Tibial artery (tissue), 4 donors: ENCODE data around the gene IFT81.

Experiments
- DNase-seq, 2 donors: peaks; one replicate each; pipeline ENCODE4 v3.0.0-alpha.2; 2019
- H3K27ac ChIP-seq, 2 donors: fragments of 200-600 bp; sonication (generic) in 1 of 2; 1 replicate in 1 of 2; 2 replicates in 1 of 2; pipeline ENCODE4 v1.5.1; 2018 to 2019; ENCODE audit warnings: mild to moderate bottlenecking in 1 of 2
- H3K27me3 ChIP-seq, 2 donors: fragments of 200-600 bp; sonication (generic) in 1 of 2; one replicate each; pipeline versions ENCODE4 v1.5.1 to v1.6.0; 2016 to 2019
- H3K36me3 ChIP-seq, 3 donors: fragments of 200-600 bp; sonication (generic) in 2 of 3; one replicate each; pipeline ENCODE4 v1.5.1; 2016 to 2019; ENCODE audit warnings: mild to moderate bottlenecking in 2 of 3
- H3K4me1 ChIP-seq, 4 donors: fragments of 200-600 bp; sonication (generic) in 2 of 4; 1 replicate in 3 of 4; 2 replicates in 1 of 4; pipeline ENCODE4 v1.5.1; 2016 to 2019
- H3K4me3 ChIP-seq, 2 donors: fragments of 200-600 bp; sonication (generic) in 1 of 2; 1 replicate in 1 of 2; 2 replicates in 1 of 2; pipeline ENCODE4 v1.5.1; 2018 to 2019; ENCODE audit warnings: mild to moderate bottlenecking in 2 of 2
- H3K9me3 ChIP-seq, 3 donors: fragments of 200-600 bp; sonication (generic) in 1 of 3; one replicate each; pipeline ENCODE4 v1.5.1; 2016 to 2019
- CTCF ChIP-seq, 2 experiments: fragments of 200-600 bp in 1 of 2; fragments of 450-650 bp in 1 of 2; IDR thresholded peaks; one replicate each; pipeline ENCODE4 v1.5.1; 2017 to 2019; ENCODE audit warnings: antibody characterized with exemption in 2 of 2, mild to moderate bottlenecking in 1 of 2, moderate library complexity in 1 of 2
- intact Hi-C: fragments of 100-400 bp; cut with DNase I; formaldehyde crosslinking; loops from one replicate; pipeline ENCODE4 v1.15.0; 2023; ENCODE audit warnings: low total_unique reads

The IFT81 gene

GRCh38 chr12:110185626-110186025, 61.5 kb downstream of the IFT81 start:
- intact Hi-C loops: no loop called here
- Histone ChIP-seq H3K4me1 (peaks cover 0 to 37% (median 15%) of the 10 kb centered on the region in 4 donors), H3K4me3 (no peak overlapping the region), H3K36me3 (peaks cover 5 to 28% (median 7%) of the 10 kb centered on the region in 3 donors), H3K9me3 (no peaks in the 10 kb centered on the region), H3K27me3 (no peaks in the 10 kb centered on the region), H3K27ac (no peak overlapping the region)
- no peak for TF ChIP-seq CTCF (IDR thresholded peaks at IDR 0.05)
- no peak for DNase-seq

- H3K9me3 ChIP-seq: no peaks in the 10 kb centered on the region
- no peak for TF ChIP-seq CTCF (IDR thresholded peaks at IDR 0.05)
- H3K27me3 ChIP-seq: no peaks in the 10 kb centered on the region
- H3K4me3 ChIP-seq: no peak overlapping the region
- H3K36me3 ChIP-seq: peaks cover 5 to 32% (median 7%) of the 10 kb centered on the region in 3 donors
- intact Hi-C loops: no loop called here
- H3K4me1 ChIP-seq: peaks cover 0 to 32% (median 11%) of the 10 kb centered on the region in 4 donors
- H3K27ac ChIP-seq: no peak overlapping the region
- DNase-seq: no peak
These were observed 61.9 kb downstream of the IFT81 start for GRCh38 chr12:110186059-110186458.

GRCh38 chr12:110193196-110193595, 69.0 kb downstream of the IFT81 start:
- intact Hi-C loops: no loop called here
- H3K27me3 ChIP-seq: no peaks in the 10 kb centered on the region
- H3K4me1 ChIP-seq: no peaks in the 10 kb centered on the region
- H3K9me3 ChIP-seq: no peaks in the 10 kb centered on the region
- no peak overlapping the region for H3K4me3 ChIP-seq
- DNase-seq: no peak
- H3K27ac ChIP-seq: no peak overlapping the region
- no peak for TF ChIP-seq CTCF (IDR thresholded peaks at IDR 0.05)
- peaks cover 14 to 30% (median 23%) of the 10 kb centered on the region in 3 donors for H3K36me3 ChIP-seq

- DNase-seq: no peak
- TF ChIP-seq CTCF (IDR thresholded peaks at IDR 0.05): no peak
- no peak overlapping the region for H3K4me3 ChIP-seq
- no peaks in the 10 kb centered on the region for H3K4me1 ChIP-seq
- H3K27me3 ChIP-seq: no peaks in the 10 kb centered on the region
- no peaks in the 10 kb centered on the region for H3K9me3 ChIP-seq
- intact Hi-C loops: no loop called here
- H3K36me3 ChIP-seq: peaks cover 13 to 18% (median 15%) of the 10 kb centered on the region in 3 donors
- H3K27ac ChIP-seq: no peak overlapping the region
These were observed 72.8 kb downstream of the IFT81 start for GRCh38 chr12:110197003-110197402.

GRCh38 chr12:110198386-110198785, 74.2 kb downstream of the IFT81 start:
- DNase-seq: no peak
- H3K4me1 ChIP-seq: no peaks in the 10 kb centered on the region
- H3K4me3 ChIP-seq: no peak overlapping the region
- no peaks in the 10 kb centered on the region for H3K27me3 ChIP-seq
- TF ChIP-seq CTCF (IDR thresholded peaks at IDR 0.05): no peak
- peaks cover 1 to 10% (median 7%) of the 10 kb centered on the region in 3 donors for H3K36me3 ChIP-seq
- H3K27ac ChIP-seq: no peak overlapping the region
- intact Hi-C loops: no loop called here
- no peaks in the 10 kb centered on the region for H3K9me3 ChIP-seq
